ENCODE results near the gene PCDHGA6. TPM values are rescaled to one million over a fixed set of nuclear protein-coding genes. Genes with fewer than 3 reads are reported as not detected.

The PCDHGA6 gene
- polyA plus RNA-seq, 1 of the 3 experiments (the other 2 are of a cell fraction): 1.4 TPM

GRCh38 chr5:141374627-141375026 lies 936 bp downstream of the PCDHGA6 start:
- peaks cover 0 to 14% of the 10 kb centered on the region in 2 experiments for H3K36me3 ChIP-seq (replicated peaks in 1 of 2; ENCODE audit: control insufficient read depth in 1 of 2, insufficient read depth in 2 of 2, low read length in 1 of 2)
- no peaks in the 10 kb centered on the region for H3F3A ChIP-seq (replicated peaks; ENCODE audit: insufficient read depth)
- H2AFZ ChIP-seq (ENCODE audit: low read depth): no peak overlapping the region
- ChIA-PET CTCF (interaction anchor here (0.7 to 1.8 kb wide), 6 partner anchors 12 to 193 kb away, joined by 3 to 8 read pairs (median 4); partner anchors contain the start of gene PCDHB14), POLR2A (no interaction called here)
- H3K27me3 ChIP-seq (ENCODE audit: insufficient read depth): no peaks in the 10 kb centered on the region
- H3K9ac ChIP-seq: no peak overlapping the region
- no peaks in the 10 kb centered on the region for H3K79me2 ChIP-seq (ENCODE audit: insufficient read depth)
- DNase-seq: no peak
- no peak overlapping the region for H3K4me2 ChIP-seq
- H4K20me1 ChIP-seq (ENCODE audit: insufficient read depth): no peaks in the 10 kb centered on the region
- no peaks in the 10 kb centered on the region; the same call in 1 of the 2 replicates for H3K9me3 ChIP-seq
- no peak overlapping the region for H3K4me3 ChIP-seq (ENCODE audit: low read depth in 2 of 2, low read length in 1 of 2)
- no peaks in the 10 kb centered on the region for H3K9me2 ChIP-seq
- no peak for TF ChIP-seq NRF1 (IDR thresholded peaks at IDR 0.05; ENCODE audit: low read depth, low read length)
- TF ChIP-seq USF2 (IDR thresholded peaks at IDR 0.05; ENCODE audit: borderline replicate concordance, low read depth, low read length): no peak
- TF ChIP-seq ZBTB33 (IDR thresholded peaks at IDR 0.05; ENCODE audit: borderline replicate concordance, low read depth): no peak
- TF ChIP-seq USF1 (IDR thresholded peaks at IDR 0.05; ENCODE audit: borderline replicate concordance, low read depth): no peak
- no peak for TF ChIP-seq GATA2 (CRISPR knock-in tag; IDR thresholded peaks at IDR 0.05)
- TF ChIP-seq FOSL2 (IDR thresholded peaks at IDR 0.05; ENCODE audit: borderline replicate concordance, low read depth): no peak
- TF ChIP-seq ELF1 (IDR thresholded peaks at IDR 0.05): no peak
- no peak for TF ChIP-seq FOXM1 (IDR thresholded peaks at IDR 0.05; ENCODE audit: low read depth)
- TF ChIP-seq RCOR1 (IDR thresholded peaks at IDR 0.05; ENCODE audit: low read length): no peak
- no peak for TF ChIP-seq POLR2AphosphoS5 (IDR thresholded peaks at IDR 0.05; ENCODE audit: low read depth, low read length)
- no peak for TF ChIP-seq CTCF (IDR thresholded peaks at IDR 0.05)
- TF ChIP-seq MXI1 (IDR thresholded peaks at IDR 0.05; ENCODE audit: low read depth, low read length): no peak
- TF ChIP-seq CHD2 (IDR thresholded peaks at IDR 0.05; ENCODE audit: low read length, partially characterized antibody): no peak
- TF ChIP-seq YY1 (IDR thresholded peaks at IDR 0.05; ENCODE audit: low read depth): no peak
- no peak for TF ChIP-seq MAX (IDR thresholded peaks at IDR 0.05; ENCODE audit: low read depth)
- WGBS (ENCODE audit: low lambda C conversion rate): 69% methylated on average over 14 of the region's 14 CpGs
- H3K4me1 ChIP-seq (ENCODE audit: control insufficient read depth in 1 of 2, insufficient read depth in 2 of 2, low read depth in 1 of 2, low read length in 1 of 2): no peaks in the 10 kb centered on the region
- H3K27ac ChIP-seq (ENCODE audit: low read depth in 2 of 2, low read length in 1 of 2): no peak overlapping the region
